HFFc6 (cell line): ENCODE results near the gene CYP27B1. TPM values are rescaled to one million over a fixed set of nuclear protein-coding genes. Genes with fewer than 3 reads are reported as not detected.

Experiments used
- DNase-seq: peaks from one replicate; pipeline ENCODE4 v3.0.0-alpha.2; 2018
- H3K27ac Mint-ChIP-seq: 2 replicates; pipeline ENCODE4 v1.8.0; 2020; ENCODE audit warnings: mild to moderate bottlenecking, mixed read lengths
- H3K27me3 Mint-ChIP-seq: 2 replicates; pipeline ENCODE4 v1.8.0; 2021; ENCODE audit warnings: mild to moderate bottlenecking, moderate library complexity, mixed read lengths; ENCODE audit not compliant: insufficient read depth
- H3K36me3 Mint-ChIP-seq: 2 replicates; pipeline ENCODE4 v1.8.0; 2021; ENCODE audit warnings: low read depth, mixed read lengths
- H3K4me1 Mint-ChIP-seq: 2 replicates; pipeline ENCODE4 v1.8.0; 2020; ENCODE audit warnings: low read depth, mixed read lengths
- H3K4me3 Mint-ChIP-seq: 2 replicates; pipeline ENCODE4 v1.8.0; 2020; ENCODE audit warnings: mild to moderate bottlenecking, moderate library complexity, mixed read lengths
- H3K9me3 Mint-ChIP-seq: 2 replicates; pipeline ENCODE4 v1.8.0; 2020; ENCODE audit warnings: mild to moderate bottlenecking, mixed read lengths
- total RNA-seq, 6 experiments: library from RNA; stranded (reverse); fragmentation: NEBNext Ultra II Directional; extraction: Animal tissue kit (Norgen Biotek cat#: 25700); gene quantifications; 2 replicates in 1 of 6; 3 replicates in 5 of 6; pipeline ENCODE4 v1.2.3, GENCODE V29; 2021
- TF ChIP-seq, protein P1 (sequence below): fragments of 200-600 bp; sonication (generic); IDR thresholded peaks from 2 replicates; pipeline ENCODE4 v1.5.0; 2021; ENCODE audit warnings: antibody characterized with exemption, mild to moderate bottlenecking

CYP27B1 gene
- total RNA-seq, 6 experiments from 2014 or later, result 0.57 to 1.8 (median 0.96) TPM

DNA sequence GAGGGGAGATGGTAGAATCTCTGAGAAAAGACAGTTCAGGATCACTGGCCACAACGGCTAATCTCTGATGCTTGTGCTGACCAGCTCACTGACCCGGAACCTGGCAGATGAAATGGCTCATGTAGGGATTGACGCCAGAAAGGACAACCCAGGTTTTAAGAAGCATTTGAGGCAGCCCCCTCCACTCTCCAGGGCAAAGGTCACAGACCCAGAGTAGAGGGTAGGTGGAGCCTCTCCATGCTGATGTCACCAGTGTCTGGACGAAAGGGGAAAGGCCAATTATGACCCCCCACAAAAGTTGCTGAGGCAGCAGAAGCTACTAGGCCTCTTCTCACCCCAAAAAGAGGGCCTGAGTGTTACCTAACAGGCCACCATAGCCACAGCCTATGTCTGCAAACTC, 3.9 kb upstream of the CYP27B1 start:
- peaks cover 49% of the 10 kb centered on the region for H3K4me1 Mint-ChIP-seq
- TF ChIP-seq, protein P1, sequence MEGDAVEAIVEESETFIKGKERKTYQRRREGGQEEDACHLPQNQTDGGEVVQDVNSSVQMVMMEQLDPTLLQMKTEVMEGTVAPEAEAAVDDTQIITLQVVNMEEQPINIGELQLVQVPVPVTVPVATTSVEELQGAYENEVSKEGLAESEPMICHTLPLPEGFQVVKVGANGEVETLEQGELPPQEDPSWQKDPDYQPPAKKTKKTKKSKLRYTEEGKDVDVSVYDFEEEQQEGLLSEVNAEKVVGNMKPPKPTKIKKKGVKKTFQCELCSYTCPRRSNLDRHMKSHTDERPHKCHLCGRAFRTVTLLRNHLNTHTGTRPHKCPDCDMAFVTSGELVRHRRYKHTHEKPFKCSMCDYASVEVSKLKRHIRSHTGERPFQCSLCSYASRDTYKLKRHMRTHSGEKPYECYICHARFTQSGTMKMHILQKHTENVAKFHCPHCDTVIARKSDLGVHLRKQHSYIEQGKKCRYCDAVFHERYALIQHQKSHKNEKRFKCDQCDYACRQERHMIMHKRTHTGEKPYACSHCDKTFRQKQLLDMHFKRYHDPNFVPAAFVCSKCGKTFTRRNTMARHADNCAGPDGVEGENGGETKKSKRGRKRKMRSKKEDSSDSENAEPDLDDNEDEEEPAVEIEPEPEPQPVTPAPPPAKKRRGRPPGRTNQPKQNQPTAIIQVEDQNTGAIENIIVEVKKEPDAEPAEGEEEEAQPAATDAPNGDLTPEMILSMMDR, result no peak
- H3K27me3 Mint-ChIP-seq, result peaks cover 4% of the 10 kb centered on the region
- DNase-seq, result no peak
- H3K4me3 Mint-ChIP-seq, result peak overlapping the region; percentile 99
- peak overlapping the region; percentile 100; the same call in 1 of the 2 replicates for H3K27ac Mint-ChIP-seq
- no peaks in the 10 kb centered on the region for H3K9me3 Mint-ChIP-seq
- peaks cover 29% of the 10 kb centered on the region for H3K36me3 Mint-ChIP-seq

GRCh38 chr12:57769594-57769993, 2.7 kb upstream of the CYP27B1 start:
- no peak for DNase-seq
- Mint-ChIP-seq H3K27me3 (peaks cover 4% of the 10 kb centered on the region), H3K4me1 (peaks cover 53% of the 10 kb centered on the region), H3K9me3 (no peaks in the 10 kb centered on the region), H3K4me3 (no peak overlapping the region; the same call in 1 of the 2 replicates), H3K36me3 (peaks cover 25% of the 10 kb centered on the region), H3K27ac (no peak overlapping the region)
- TF ChIP-seq, protein P1, result no peak

- H3K27me3 Mint-ChIP-seq, result peaks cover 4% of the 10 kb centered on the region
Measured at GRCh38 chr12:57767876-57768275, 998 bp upstream of the CYP27B1 start.

GRCh38 chr12:57767305-57767698, 424 bp upstream of the CYP27B1 start:
- Mint-ChIP-seq H3K9me3 (no peaks in the 10 kb centered on the region), H3K27ac (no peak overlapping the region), H3K27me3 (peaks cover 4% of the 10 kb centered on the region), H3K4me3 (no peak overlapping the region), H3K36me3 (peaks cover 20% of the 10 kb centered on the region), H3K4me1 (peaks cover 45% of the 10 kb centered on the region)
- TF ChIP-seq, protein P1, result no peak
- no peak for DNase-seq

More at GRCh38 chr12:57767876-57768275, 998 bp upstream of the CYP27B1 start:
- Mint-ChIP-seq H3K9me3 (no peaks in the 10 kb centered on the region), H3K4me1 (peaks cover 48% of the 10 kb centered on the region), H3K4me3 (no peak overlapping the region), H3K36me3 (peaks cover 22% of the 10 kb centered on the region), H3K27ac (no peak overlapping the region)
- TF ChIP-seq, protein P1, result no peak
- no peak for DNase-seq

- TF ChIP-seq, protein P1, result no peak
- peaks cover 37% of the 10 kb centered on the region for H3K4me1 Mint-ChIP-seq
- no peaks in the 10 kb centered on the region for H3K9me3 Mint-ChIP-seq
- H3K27ac Mint-ChIP-seq, result peak overlapping the region; percentile 57; the same call in 1 of the 2 replicates
- H3K4me3 Mint-ChIP-seq, result peak overlapping the region; percentile 80
- DNase-seq, result no peak
- H3K36me3 Mint-ChIP-seq, result peaks cover 20% of the 10 kb centered on the region
- H3K27me3 Mint-ChIP-seq, result peaks cover 4% of the 10 kb centered on the region; the same call in 1 of the 2 replicates
Measured at GRCh38 chr12:57765698-57766463, 997 bp downstream of the CYP27B1 start.
